Retinal pigment epithelial cell (primary cell): ENCODE measurements around the gene PHF14.
"Not testable (repeated sequence)": the region's sequence is repeated elsewhere in the genome, so short reads cannot be mapped to it uniquely, and the experiment has no call there.

Experiments
- DNase-seq: peaks from one replicate; pipeline ENCODE4 v3.0.0-alpha.2; 2010; ENCODE audit warnings: low read depth
- H3K4me3 ChIP-seq: 2 replicates; pipeline ENCODE4 v1.5.1; 2011; ENCODE audit warnings: mild to moderate bottlenecking, low read length, control low read depth, moderate library complexity
- TF ChIP-seq, protein P1 (sequence below): conservative IDR thresholded peaks from 2 replicates; pipeline ENCODE4 v1.5.1; 2011; ENCODE audit warnings: low read depth, low read length, control low read depth, inconsistent platforms

PHF14 gene

DNA sequence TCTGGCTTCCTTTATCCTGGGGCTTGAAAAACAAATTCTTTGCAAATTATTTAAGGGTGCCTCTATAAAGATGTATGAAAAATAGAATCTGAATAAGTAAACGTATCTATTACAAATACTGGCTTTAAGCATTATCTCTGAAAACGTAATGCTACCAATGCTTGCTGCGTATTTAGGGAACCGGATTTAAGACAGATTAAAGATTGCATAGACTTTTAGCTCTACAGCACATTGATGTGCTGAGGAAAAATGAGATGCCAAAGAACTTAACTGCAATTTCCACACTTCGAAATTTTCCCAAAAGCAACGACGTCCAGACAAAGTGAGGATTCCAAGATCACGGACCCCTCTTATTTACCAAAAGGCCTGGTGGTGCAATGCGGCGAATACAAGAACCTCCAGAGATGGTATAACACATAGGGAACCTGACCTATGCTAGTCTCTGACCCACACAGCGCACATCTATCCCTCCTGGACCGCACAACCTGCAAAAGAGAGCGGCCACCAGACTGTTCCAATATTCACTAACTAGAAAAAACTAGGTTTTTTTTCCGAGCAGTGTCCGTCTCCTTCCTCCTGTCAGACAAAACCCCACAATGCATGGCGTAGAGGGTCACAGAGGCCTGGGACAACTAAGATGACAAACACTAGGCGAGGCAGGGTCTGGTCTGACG is 34.3 kb upstream of the PHF14 start:
- H3K4me3 ChIP-seq = peak overlapping the region; percentile 100
- TF ChIP-seq, protein P1, sequence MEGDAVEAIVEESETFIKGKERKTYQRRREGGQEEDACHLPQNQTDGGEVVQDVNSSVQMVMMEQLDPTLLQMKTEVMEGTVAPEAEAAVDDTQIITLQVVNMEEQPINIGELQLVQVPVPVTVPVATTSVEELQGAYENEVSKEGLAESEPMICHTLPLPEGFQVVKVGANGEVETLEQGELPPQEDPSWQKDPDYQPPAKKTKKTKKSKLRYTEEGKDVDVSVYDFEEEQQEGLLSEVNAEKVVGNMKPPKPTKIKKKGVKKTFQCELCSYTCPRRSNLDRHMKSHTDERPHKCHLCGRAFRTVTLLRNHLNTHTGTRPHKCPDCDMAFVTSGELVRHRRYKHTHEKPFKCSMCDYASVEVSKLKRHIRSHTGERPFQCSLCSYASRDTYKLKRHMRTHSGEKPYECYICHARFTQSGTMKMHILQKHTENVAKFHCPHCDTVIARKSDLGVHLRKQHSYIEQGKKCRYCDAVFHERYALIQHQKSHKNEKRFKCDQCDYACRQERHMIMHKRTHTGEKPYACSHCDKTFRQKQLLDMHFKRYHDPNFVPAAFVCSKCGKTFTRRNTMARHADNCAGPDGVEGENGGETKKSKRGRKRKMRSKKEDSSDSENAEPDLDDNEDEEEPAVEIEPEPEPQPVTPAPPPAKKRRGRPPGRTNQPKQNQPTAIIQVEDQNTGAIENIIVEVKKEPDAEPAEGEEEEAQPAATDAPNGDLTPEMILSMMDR = no peak
- DNase-seq = no peak

DNA sequence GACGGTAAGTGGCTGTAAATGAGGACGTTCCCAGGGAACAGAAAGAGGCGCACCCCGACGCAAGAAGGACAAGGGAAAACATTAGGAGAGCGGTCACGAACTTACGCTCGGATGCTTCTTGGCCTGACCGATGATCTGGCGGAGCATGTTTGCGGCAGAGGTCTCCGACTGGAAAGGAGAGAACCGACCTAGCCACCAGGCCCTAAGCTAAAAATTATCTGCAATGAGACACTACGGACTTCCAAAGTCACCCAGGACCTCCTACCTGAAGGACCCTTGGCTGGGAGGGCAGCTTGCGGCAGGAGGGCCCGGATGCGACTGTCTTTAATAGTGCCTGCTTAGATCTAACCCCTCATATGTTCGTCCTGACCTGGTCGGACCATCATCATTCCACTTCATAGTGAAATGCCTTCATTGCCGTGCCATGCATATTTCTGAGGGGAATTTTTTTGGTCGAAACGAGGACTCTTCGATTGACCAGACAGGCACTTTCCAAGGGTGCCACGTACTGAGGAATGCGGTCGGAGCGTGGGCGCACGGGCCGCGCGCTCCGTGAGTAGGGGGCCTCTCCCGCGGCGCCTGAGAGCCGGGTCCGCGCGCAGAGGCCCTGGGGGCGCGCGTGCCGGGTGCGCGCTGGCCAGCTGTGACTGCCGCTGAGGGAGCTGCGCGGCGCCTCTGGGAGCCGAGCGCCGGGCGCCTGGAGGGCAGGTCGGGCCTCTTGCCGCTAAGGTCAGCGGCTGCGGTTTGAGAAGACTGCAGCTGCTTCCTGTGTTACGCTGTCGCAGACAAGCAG is 33.6 kb upstream of the PHF14 start:
- TF ChIP-seq, protein P1 = no peak
- H3K4me3 ChIP-seq = peak overlapping the region; percentile 100

DNA sequence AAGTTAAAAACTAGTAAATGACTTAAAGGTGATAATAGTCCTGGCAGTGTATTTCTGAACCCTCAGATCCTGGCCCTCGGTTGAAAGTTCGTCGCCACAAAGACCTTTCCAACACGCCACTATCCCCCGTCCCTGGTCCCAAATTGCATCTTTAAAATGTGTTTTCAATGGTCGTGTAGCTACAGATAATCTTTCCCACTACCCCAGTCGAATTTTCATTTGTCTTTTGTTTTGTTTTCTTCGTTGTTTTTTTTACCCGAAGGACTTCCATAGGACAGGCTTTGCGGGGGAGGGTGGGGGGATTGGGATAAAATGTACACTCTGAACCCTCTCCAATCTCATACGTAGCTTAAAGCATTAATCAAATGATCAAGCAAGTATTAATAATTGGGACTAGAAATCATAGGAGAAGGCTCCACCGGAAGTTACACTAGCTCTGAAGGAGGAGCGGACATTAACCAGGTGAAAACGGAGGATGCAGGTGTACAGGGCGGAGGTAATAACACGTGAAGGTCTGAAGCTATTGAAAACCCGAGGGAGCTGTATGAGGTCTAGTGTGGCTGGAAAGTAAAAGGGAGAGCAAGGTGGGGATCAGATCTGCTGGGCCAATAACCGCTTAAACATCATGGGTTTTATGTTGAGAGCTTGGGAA is 32.8 kb upstream of the PHF14 start:
- peak overlapping the region; percentile 74 for H3K4me3 ChIP-seq
- DNase-seq = no peak
- TF ChIP-seq, protein P1 = no peak

More for the DNA sequence above, 33.6 kb upstream of the PHF14 start:
- peak; percentile 79 for DNase-seq

DNA sequence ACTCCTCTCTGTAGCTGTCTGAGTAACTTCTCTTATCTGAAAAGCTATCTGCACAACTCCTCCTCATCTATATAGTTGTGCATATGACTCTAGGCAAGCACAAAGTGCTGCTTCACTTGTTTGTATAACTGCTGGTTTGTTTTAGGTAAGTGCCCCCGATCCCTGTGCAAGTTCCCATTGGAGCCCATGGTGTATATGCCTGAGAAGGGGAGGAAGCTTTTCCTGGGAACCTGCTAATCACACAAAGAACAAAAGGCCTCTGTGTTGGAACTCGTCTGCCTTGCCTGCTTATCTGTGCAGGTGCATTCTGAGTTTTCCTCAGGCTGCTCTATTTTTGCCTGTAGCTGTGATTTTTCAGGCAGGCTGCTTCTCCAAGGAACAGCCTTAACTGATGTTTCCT is 23.2 kb upstream of the PHF14 start:
- H3K4me3 ChIP-seq = no peak overlapping the region
- TF ChIP-seq, protein P1 = no peak
- DNase-seq = no peak

DNA sequence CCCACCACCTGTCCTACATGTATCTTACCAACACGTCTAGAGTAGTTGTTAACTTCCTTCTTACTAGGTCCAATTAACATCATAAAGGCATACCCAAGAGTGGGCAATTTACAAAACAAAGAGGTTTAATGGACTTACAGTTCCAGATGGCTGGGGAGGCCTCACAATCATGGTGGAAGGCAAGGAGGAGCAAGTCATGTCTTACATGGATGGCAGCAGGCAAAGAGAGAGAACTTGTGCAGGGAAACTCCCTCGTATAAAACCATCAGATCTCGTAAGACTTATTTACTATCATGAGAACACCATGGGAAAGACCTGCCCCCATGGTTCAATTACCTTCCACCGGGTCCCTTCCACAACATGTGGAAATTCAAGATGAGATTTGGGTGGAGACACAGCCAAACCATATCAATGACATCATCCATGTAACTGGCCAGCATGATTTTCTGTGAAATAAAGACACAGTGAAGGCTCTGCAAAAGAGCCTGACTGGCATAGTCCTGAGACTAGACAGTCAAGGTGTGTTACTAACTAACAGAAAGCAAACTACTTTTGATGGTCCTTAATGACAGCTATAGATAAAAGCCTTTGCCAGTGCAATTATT is 22.6 kb upstream of the PHF14 start:
- not testable (repeated sequence) for DNase-seq, H3K4me3 ChIP-seq

DNA sequence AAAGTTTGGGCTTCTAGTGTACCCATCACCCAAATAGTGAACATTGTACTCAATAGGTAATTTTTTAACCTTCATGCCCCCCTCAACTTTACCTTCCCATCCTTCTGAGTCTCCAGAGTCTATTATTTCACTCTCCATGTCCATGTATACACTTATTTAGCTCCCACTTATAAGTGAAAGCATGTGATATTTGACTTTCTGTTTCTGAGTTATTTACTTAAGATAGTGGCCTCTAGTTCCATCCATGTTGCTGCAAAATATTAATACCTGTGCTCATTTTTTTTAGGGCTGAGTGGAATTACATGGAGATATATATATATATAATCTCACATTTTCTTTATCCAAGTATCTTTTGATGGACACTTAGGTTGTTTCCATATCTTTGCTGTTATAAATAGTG is 21.1 kb upstream of the PHF14 start:
- no peak for DNase-seq
- TF ChIP-seq, protein P1 = no peak

DNA sequence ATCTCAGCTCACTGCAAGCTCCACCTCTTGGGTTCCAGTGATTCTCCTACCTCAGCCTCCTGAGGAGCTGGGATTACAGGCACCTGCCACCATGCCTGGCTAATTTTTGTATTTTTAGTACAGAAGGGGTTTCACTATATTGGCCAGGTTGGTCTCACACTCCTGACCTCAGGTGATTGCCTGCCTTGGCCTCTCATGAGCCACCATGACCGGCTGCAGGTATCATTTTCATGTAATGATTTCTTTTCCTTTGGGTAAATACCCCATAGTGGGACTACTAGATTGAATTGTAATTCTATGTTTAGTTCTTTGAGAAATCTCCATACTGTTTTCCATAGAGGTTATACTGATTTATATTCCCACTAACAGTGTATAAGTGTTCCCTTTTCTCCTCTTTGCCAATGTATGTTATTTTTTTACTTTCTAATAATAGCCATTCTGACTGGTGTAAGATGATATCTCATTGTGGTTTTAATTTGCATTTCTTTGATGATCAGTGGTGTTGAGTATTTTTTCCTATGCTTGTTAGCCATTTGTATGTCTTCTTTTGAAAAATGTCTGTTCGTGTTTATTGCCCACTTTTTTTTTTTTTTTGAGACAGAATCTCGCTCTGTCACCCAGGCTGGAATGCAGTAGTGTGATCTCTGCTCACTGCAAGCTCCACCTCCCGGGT is 20.5 kb upstream of the PHF14 start:
- not testable (repeated sequence) for H3K4me3 ChIP-seq, DNase-seq

More for the DNA sequence above, 21.1 kb upstream of the PHF14 start:
- no peak overlapping the region for H3K4me3 ChIP-seq
